BJ (cell line): ENCODE data around the gene OTOP2. TPM values are rescaled to one million over a fixed set of nuclear protein-coding genes. Genes with fewer than 3 reads are reported as not detected.

ENCODE experiments used
- CTCF ChIA-PET: fragments of 350-600 bp; formaldehyde crosslinking; extraction: SDS; loops from one replicate; lab custom pipeline; 2021; ENCODE audit warnings: antibody characterized with exemption, inconsistent platforms; lab: Yijun Ruan, JAX
- POLR2A ChIA-PET: fragments of 300-600 bp; sonication (Branson Sonifier 250); formaldehyde crosslinking; extraction: SDS; loops from one replicate; lab custom pipeline; 2021; ENCODE audit warnings: antibody characterized with exemption; lab: Charles Lee
- DNase-seq: peaks from one replicate; pipeline ENCODE4 v3.0.0-alpha.2; 2011; ENCODE audit warnings: low read depth
- H3K27me3 ChIP-seq: 2 replicates; pipeline ENCODE4 v1.6.0; 2011; ENCODE audit warnings: low read length; ENCODE audit not compliant: control insufficient read depth, insufficient read depth
- H3K36me3 ChIP-seq: 2 replicates; pipeline ENCODE4 v1.5.1; 2011; ENCODE audit warnings: low read length; ENCODE audit not compliant: control insufficient read depth, insufficient read depth
- H3K4me3 ChIP-seq: 2 replicates; pipeline ENCODE4 v1.5.1; 2011; ENCODE audit warnings: low read depth, mild to moderate bottlenecking, control low read depth, low read length
- polyA plus RNA-seq: library from polyadenylated mRNA; depleted of rRNA; stranded (reverse); fragments of >200 nt; gene quantifications from 2 replicates; pipeline ENCODE4 v1.2.3, GENCODE V29; 2011
- TF ChIP-seq, protein P1 (sequence below): IDR thresholded peaks from 2 replicates; pipeline ENCODE4 v1.5.1; 2011; ENCODE audit warnings: low read depth, mild to moderate bottlenecking, control low read depth, inconsistent platforms, low read length, moderate library complexity; ENCODE audit not compliant: insufficient read depth

Gene OTOP2
- polyA plus RNA-seq, 1 experiment: not detected

DNA sequence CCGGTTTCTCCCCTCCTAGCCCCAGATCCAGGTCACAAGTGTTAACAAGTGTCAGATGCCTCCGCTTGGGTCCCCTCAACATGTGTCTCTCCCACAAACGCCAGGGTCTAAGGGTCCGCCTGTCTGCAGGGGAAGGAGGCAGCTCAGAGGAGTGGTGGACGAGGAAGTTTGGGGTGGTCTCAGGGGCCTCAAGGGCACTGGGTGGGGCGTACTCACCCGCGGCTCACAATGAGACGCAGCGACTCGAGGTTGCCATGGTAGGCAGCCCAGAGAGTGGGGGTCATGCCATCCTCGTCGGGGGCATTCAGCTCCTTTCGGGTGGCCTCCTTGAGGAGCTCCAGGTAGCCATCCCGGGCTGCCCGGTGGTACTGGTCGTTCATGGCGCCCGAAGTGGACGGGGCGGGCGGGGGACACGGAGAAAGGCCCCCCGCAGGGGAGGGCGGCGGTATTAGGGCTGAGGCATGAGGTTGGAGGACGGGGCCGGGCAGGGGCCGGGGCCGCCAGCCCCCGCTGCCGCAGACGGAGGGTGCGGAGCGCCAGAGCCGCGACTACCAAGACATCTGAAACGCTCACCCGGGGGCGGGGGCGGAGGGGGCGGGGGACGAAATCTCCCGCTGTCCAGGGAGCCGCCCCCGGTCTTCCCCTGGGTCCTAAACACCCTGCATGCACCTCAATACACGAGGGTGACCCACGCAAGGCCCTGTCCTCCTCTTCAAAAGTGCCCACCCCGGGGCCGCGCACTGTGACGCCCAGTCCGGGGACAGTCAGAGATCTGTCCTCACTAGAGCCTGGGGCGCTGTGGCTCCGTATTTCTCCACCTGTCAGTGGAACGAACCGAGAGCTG is 1.2 kb upstream of the OTOP2 start, which contains the start of gene USH1G:
USH1G (minus strand) TSS at position 562 of the 844 bp plus-strand sequence; CDS start at position 380, 182 bp downstream.
- ChIA-PET POLR2A (interaction anchor here (0.6 kb wide), 1 partner anchor 191 kb away, joined by 3 read pairs; no protein-coding TSS in a partner anchor), CTCF (interaction anchor here (1.0 to 7.5 kb wide), 4 partner anchors 11 to 38 kb away, joined by 3 to 48 read pairs (median 10); partner anchors contain the start of gene OTOP3)
- TF ChIP-seq, protein P1, sequence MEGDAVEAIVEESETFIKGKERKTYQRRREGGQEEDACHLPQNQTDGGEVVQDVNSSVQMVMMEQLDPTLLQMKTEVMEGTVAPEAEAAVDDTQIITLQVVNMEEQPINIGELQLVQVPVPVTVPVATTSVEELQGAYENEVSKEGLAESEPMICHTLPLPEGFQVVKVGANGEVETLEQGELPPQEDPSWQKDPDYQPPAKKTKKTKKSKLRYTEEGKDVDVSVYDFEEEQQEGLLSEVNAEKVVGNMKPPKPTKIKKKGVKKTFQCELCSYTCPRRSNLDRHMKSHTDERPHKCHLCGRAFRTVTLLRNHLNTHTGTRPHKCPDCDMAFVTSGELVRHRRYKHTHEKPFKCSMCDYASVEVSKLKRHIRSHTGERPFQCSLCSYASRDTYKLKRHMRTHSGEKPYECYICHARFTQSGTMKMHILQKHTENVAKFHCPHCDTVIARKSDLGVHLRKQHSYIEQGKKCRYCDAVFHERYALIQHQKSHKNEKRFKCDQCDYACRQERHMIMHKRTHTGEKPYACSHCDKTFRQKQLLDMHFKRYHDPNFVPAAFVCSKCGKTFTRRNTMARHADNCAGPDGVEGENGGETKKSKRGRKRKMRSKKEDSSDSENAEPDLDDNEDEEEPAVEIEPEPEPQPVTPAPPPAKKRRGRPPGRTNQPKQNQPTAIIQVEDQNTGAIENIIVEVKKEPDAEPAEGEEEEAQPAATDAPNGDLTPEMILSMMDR: no peak
- no peak within 1 kb of the TSS for H3K4me3 ChIP-seq
- no peaks in the 10 kb centered on the region for H3K36me3 ChIP-seq
- peaks cover 39% of the 10 kb centered on the region for H3K27me3 ChIP-seq
- DNase-seq: no peak

DNA sequence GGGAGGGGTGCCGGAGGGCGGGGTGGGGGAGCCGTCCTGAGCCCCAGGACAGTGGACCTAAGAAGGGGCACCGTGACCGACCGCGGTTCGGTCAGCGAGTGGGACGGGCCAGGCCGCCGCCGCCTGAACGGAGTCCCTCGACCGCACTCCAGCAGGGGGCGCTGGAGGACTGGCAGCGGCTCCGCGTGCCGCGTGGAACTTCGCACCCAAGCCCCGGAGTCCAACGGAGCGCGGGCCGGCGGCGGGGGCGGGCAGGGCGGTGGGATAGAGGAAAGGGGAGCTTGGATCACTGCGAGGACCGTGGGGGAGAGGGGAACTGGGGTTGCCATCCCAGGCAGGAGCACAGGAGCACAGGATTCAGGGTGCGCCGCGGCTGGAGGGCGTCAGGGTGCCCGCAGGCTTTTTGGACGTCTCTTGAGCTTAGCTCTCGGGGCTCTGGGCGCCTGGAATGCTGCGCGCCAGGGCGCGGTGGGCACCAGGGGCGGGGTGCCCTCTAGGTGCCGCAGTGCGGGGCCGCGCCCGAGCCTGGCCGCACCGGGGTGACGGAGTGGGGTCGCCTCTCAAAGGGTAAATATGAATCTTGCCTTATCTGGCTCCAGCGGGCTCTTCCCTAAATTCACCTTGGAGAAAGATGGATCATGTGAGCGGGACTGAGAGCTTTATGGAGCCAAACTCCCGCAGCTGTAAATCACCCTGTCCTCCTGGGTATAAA is 379 bp upstream of the OTOP2 start:
- peaks cover 41% of the 10 kb centered on the region for H3K27me3 ChIP-seq
- ChIA-PET POLR2A (interaction anchor here (0.6 kb wide), 1 partner anchor 190 kb away, joined by 3 read pairs; no protein-coding TSS in a partner anchor), CTCF (interaction anchor here (0.6 to 7.5 kb wide), 7 partner anchors 11 to 240 kb away, joined by 3 to 48 read pairs (median 3); partner anchors contain the start of gene OTOP3)
- no peaks in the 10 kb centered on the region for H3K36me3 ChIP-seq
- TF ChIP-seq, protein P1: peak; percentile 75
- no peak for DNase-seq
- no peak overlapping the region for H3K4me3 ChIP-seq

DNA sequence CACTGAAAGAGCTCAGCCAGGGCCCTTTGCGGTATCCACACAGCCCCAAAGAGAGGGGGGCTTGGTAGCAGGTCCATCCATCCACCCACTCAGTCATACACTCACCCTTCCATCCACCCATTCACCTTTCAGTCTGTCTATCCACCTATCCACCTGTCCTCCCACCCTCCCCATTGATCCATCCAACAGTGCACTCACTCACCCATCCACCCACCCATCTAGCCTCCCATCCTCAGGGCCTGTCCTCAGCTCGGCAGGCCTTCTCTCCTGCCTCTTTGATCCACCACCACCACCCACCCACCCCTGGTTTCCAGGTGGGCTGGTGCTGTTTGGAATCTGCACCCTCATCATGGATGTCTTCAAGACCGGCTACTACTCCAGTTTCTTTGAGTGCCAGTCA is 1.2 kb downstream of the OTOP2 start:
- Histone ChIP-seq H3K4me3 (no peak overlapping the region), H3K36me3 (no peaks in the 10 kb centered on the region), H3K27me3 (peaks cover 42% of the 10 kb centered on the region)
- CTCF ChIA-PET: interaction anchor here (1.6 to 7.5 kb wide), 3 partner anchors 9 to 31 kb away, joined by 7 to 48 read pairs (median 12); partner anchors contain the start of gene OTOP3
- TF ChIP-seq, protein P1: no peak
- no peak for DNase-seq
- POLR2A ChIA-PET: no interaction called here

DNA sequence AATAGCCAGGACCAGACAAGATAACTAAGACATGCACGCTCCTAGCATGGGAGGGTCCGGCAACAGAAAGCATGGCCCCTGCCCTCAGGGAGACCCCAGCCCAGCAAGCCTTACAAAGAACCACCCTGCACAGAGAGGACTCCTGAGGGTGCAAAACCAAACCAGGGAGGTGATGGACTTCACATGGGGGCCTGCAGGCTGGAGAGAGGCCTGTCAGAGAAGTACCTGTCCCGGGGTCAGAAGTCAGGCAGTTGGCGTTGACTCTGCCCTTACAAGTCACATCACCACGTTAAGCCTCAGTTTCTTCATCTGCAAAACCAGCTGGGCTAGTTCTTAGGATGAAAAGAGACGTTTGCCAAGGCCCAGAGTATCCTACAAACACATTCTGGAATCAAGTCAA is 4.7 kb downstream of the OTOP2 start:
- peaks cover 41% of the 10 kb centered on the region for H3K27me3 ChIP-seq
- DNase-seq: no peak
- no peak overlapping the region for H3K4me3 ChIP-seq
- H3K36me3 ChIP-seq: no peaks in the 10 kb centered on the region
- TF ChIP-seq, protein P1: no peak
- ChIA-PET POLR2A (no interaction called here), CTCF (no interaction called here)
